SU-DHL-6 (cell line): Measurements from ENCODE around the gene PPARGC1A.

Experiments used
- H2AFZ ChIP-seq: fragments of 200-600 bp; sonication (generic); 2 replicates; pipeline ENCODE4 v1.6.1; 2014; ENCODE audit warnings: low read depth, mild to moderate bottlenecking, moderate library complexity, mixed read lengths, antibody characterized with exemption, low read length; ENCODE audit not compliant: severe bottlenecking
- H3F3A ChIP-seq: fragments of 200-600 bp; shearing (Covaris generic); 2 replicates; pipeline ENCODE4 v1.6.0; 2016; ENCODE audit warnings: antibody characterized with exemption, mild to moderate bottlenecking; ENCODE audit not compliant: insufficient read depth
- H3K27ac ChIP-seq: fragments of 200-600 bp; sonication (generic); 2 replicates; pipeline ENCODE4 v1.5.1; 2016; ENCODE audit warnings: low read depth, mild to moderate bottlenecking, low read length, moderate library complexity, mixed read lengths
- H3K27me3 ChIP-seq: fragments of 200-600 bp; sonication (generic), shearing (Covaris generic); 2 replicates; pipeline ENCODE4 v1.6.0; 2014; ENCODE audit warnings: mild to moderate bottlenecking, low read length
- H3K36me3 ChIP-seq: fragments of 200-600 bp; sonication (generic); 2 replicates; pipeline ENCODE4 v1.6.1; 2014; ENCODE audit warnings: mild to moderate bottlenecking, low read length, mixed read lengths
- H3K4me2 ChIP-seq: fragments of 300-600, 200-600 bp; shearing (Covaris generic), sonication (generic); 2 replicates; pipeline ENCODE4 v1.6.0; 2014; ENCODE audit warnings: low read length, low read depth, mild to moderate bottlenecking; ENCODE audit not compliant: poor library complexity, severe bottlenecking
- H3K4me3 ChIP-seq: fragments of 200-600 bp; sonication (generic); 2 replicates; pipeline ENCODE4 v1.5.1; 2014; ENCODE audit warnings: antibody characterized with exemption, low read length, mild to moderate bottlenecking, mixed read lengths; ENCODE audit not compliant: insufficient read depth, poor library complexity, severe bottlenecking
- H3K79me2 ChIP-seq: fragments of 200-600 bp; sonication (generic); 2 replicates; pipeline ENCODE4 v1.6.1; 2014; ENCODE audit warnings: mild to moderate bottlenecking, low read length, moderate library complexity; ENCODE audit not compliant: insufficient read depth
- H3K9ac ChIP-seq: fragments of 200-600 bp; sonication (generic); 2 replicates; pipeline ENCODE4 v1.7.0; 2014; ENCODE audit warnings: mild to moderate bottlenecking, low read length
- H3K9me2 ChIP-seq: fragments of 200-600 bp; sonication (generic); replicated peaks from 2 replicates; pipeline ENCODE4 v1.6.1; 2014; ENCODE audit warnings: low read length; ENCODE audit not compliant: insufficient read depth
- H3K9me3 ChIP-seq: fragments of 200-600 bp; sonication (generic); 2 replicates; pipeline ENCODE4 v1.6.1; 2014; ENCODE audit warnings: low read length, mixed read lengths; ENCODE audit not compliant: insufficient read depth
- H4K20me1 ChIP-seq: fragments of 200-600 bp; sonication (generic); 2 replicates; pipeline ENCODE4 v1.6.1; 2014; ENCODE audit warnings: low read depth, mild to moderate bottlenecking, antibody characterized with exemption, low read length, moderate library complexity, mixed read lengths
- EZH2phosphoT487 ChIP-seq: fragments of 200-600 bp; sonication (generic), shearing (Covaris generic); conservative IDR thresholded peaks from 2 replicates; pipeline ENCODE4 v1.6.1; 2018; ENCODE audit warnings: mild to moderate bottlenecking, antibody characterized with exemption, low read length, moderate library complexity, mixed read lengths
- TF ChIP-seq, protein P1 (sequence below): fragments of 200-600 bp; sonication (generic); IDR thresholded peaks from one replicate; pipeline ENCODE4 v1.5.1; 2017; ENCODE audit warnings: antibody characterized with exemption, mild to moderate bottlenecking, low read length, moderate library complexity; ENCODE audit not compliant: insufficient read depth, poor library complexity, severe bottlenecking

PPARGC1A gene

DNA sequence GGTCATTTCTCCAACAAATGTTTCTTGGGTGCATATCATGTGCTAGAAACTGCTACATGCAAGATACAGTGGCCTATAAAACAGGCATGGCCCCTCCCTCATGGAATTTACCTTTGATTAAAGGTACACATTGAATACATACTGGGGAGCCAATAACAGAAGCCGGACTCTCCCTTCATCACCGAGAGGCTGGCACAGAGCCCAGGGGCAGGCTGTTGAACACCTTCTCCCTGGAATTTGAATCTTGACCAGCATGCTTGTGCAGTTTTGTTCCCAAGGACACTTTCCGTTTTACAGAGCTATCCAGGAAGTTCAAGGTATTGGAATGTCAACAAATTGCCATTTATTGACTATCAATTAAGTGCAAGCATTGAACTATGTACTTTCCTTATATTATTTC is 33.2 kb downstream of the PPARGC1A start:
- Histone ChIP-seq H3K9me3 (no peaks in the 10 kb centered on the region), H3K27ac (no peak overlapping the region), H3K4me3 (no peak overlapping the region), H3K27me3 (no peaks in the 10 kb centered on the region), H3K79me2 (no peaks in the 10 kb centered on the region), H3K4me2 (no peak overlapping the region), H2AFZ (no peak overlapping the region), H3F3A (no peaks in the 10 kb centered on the region), H3K9me2 (no peaks in the 10 kb centered on the region; the same call in 1 of the 2 replicates), H3K9ac (no peak overlapping the region), H3K36me3 (no peaks in the 10 kb centered on the region), H4K20me1 (no peaks in the 10 kb centered on the region)
- TF ChIP-seq, protein P1, sequence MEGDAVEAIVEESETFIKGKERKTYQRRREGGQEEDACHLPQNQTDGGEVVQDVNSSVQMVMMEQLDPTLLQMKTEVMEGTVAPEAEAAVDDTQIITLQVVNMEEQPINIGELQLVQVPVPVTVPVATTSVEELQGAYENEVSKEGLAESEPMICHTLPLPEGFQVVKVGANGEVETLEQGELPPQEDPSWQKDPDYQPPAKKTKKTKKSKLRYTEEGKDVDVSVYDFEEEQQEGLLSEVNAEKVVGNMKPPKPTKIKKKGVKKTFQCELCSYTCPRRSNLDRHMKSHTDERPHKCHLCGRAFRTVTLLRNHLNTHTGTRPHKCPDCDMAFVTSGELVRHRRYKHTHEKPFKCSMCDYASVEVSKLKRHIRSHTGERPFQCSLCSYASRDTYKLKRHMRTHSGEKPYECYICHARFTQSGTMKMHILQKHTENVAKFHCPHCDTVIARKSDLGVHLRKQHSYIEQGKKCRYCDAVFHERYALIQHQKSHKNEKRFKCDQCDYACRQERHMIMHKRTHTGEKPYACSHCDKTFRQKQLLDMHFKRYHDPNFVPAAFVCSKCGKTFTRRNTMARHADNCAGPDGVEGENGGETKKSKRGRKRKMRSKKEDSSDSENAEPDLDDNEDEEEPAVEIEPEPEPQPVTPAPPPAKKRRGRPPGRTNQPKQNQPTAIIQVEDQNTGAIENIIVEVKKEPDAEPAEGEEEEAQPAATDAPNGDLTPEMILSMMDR, result no peak
- TF ChIP-seq EZH2phosphoT487, result no peak

- no peaks in the 10 kb centered on the region for H4K20me1 ChIP-seq
- no peak overlapping the region for H3K27ac ChIP-seq
- H3K9me2 ChIP-seq, result no peaks in the 10 kb centered on the region; the same call in 1 of the 2 replicates
- no peak overlapping the region for H3K4me3 ChIP-seq
- no peak overlapping the region for H2AFZ ChIP-seq
- no peak overlapping the region for H3K4me2 ChIP-seq
- H3K9me3 ChIP-seq, result no peaks in the 10 kb centered on the region
- no peaks in the 10 kb centered on the region for H3K79me2 ChIP-seq
- H3K27me3 ChIP-seq, result no peaks in the 10 kb centered on the region
- H3K9ac ChIP-seq, result no peak overlapping the region
- TF ChIP-seq, protein P1, result no peak
- TF ChIP-seq EZH2phosphoT487, result no peak
- no peaks in the 10 kb centered on the region for H3F3A ChIP-seq
- no peaks in the 10 kb centered on the region for H3K36me3 ChIP-seq
These were observed 33.8 kb downstream of the PPARGC1A start for GRCh38 chr4:23855912-23856605.

- Histone ChIP-seq H2AFZ (no peak overlapping the region), H4K20me1 (no peaks in the 10 kb centered on the region), H3K9me2 (no peaks in the 10 kb centered on the region), H3K36me3 (no peaks in the 10 kb centered on the region), H3K27ac (no peak overlapping the region), H3K9ac (no peak overlapping the region), H3K4me3 (no peak overlapping the region), H3F3A (no peaks in the 10 kb centered on the region), H3K9me3 (no peaks in the 10 kb centered on the region), H3K27me3 (0 out of 2 replicates have a peak, but pooled peaks cover 3% of the 10 kb centered on the region), H3K4me2 (no peak overlapping the region), H3K79me2 (no peaks in the 10 kb centered on the region)
- no peak for TF ChIP-seq EZH2phosphoT487
- TF ChIP-seq, protein P1, result no peak
These were observed 35.7 kb downstream of the PPARGC1A start for GRCh38 chr4:23853986-23854660.
